Activated naive CD4-positive, alpha-beta T cell (primary cell): Measurements from ENCODE around the gene RFX7.
"Not testable (repeated sequence)": the region's sequence is repeated elsewhere in the genome, so short reads cannot be mapped to it uniquely, and the experiment has no call there.

Source experiments
- DNase-seq, 4 experiments: peaks; one replicate each; lab custom pipeline; 2025; lab: John Stamatoyannopoulos, UW

RFX7 gene

GRCh38 chr15:56243163-56244037 lies at the start of gene RFX7:
TSS of gene RFX7 (minus strand) at chr15:56243879. CDS start at chr15:56243285, 594 bp downstream.
- peak; percentile 33 to 71 (median 42) for DNase-seq

- no peak for DNase-seq
Measured at GRCh38 chr15:56292546-56293316, 49.1 kb upstream of the RFX7 start.

GRCh38 chr15:56291741-56292140 lies 48.1 kb upstream of the RFX7 start:
- no peak for DNase-seq

- no peak for DNase-seq
Measured at GRCh38 chr15:56286213-56286612, 42.5 kb upstream of the RFX7 start.

- DNase-seq, result no peak
Measured at GRCh38 chr15:56281145-56281544, 37.5 kb upstream of the RFX7 start.

- DNase-seq, result no peak
Measured at GRCh38 chr15:56273724-56274123, 30.0 kb upstream of the RFX7 start.

- no peak for DNase-seq
Measured at GRCh38 chr15:56272454-56272853, 28.8 kb upstream of the RFX7 start.

- not testable (repeated sequence) for DNase-seq
Measured at GRCh38 chr15:56266465-56266864, 22.8 kb upstream of the RFX7 start.

GRCh38 chr15:56261854-56262509 lies 18.3 kb upstream of the RFX7 start:
- no peak for DNase-seq

- not testable (repeated sequence) for DNase-seq
Measured at GRCh38 chr15:56257306-56257705, 13.6 kb upstream of the RFX7 start.

- DNase-seq, result no peak
Measured at GRCh38 chr15:56254265-56254664, 10.6 kb upstream of the RFX7 start.

GRCh38 chr15:56252386-56252785 lies 8.7 kb upstream of the RFX7 start:
- no peak for DNase-seq

- no peak for DNase-seq
Measured at GRCh38 chr15:56251315-56252095, 7.8 kb upstream of the RFX7 start.

GRCh38 chr15:56250626-56251025 lies 6.9 kb upstream of the RFX7 start:
- no peak for DNase-seq

GRCh38 chr15:56249092-56249491 lies 5.4 kb upstream of the RFX7 start:
- no peak for DNase-seq

- no peak for DNase-seq
Measured at GRCh38 chr15:56248311-56248992, 4.8 kb upstream of the RFX7 start.

GRCh38 chr15:56247266-56247665 lies 3.6 kb upstream of the RFX7 start:
- DNase-seq, result no peak

GRCh38 chr15:56245871-56246814 lies 2.5 kb upstream of the RFX7 start:
- peak; percentile 74 to 80 (median 77) for DNase-seq

GRCh38 chr15:56244811-56245576 lies 1.3 kb upstream of the RFX7 start:
- DNase-seq, result peak in 1 of 4 experiments; percentile 7
